ENCODE data around the gene GRM2. TPM values are rescaled to one million over a fixed set of nuclear protein-coding genes. Genes with fewer than 3 reads are reported as not detected.

The GRM2 gene
- total RNA-seq, 2 donors from 2014 or later: 0.16 to 0.19 TPM

- peaks cover 0 to 81% of the 10 kb centered on the region in 2 donors for H3K4me1 ChIP-seq
- peaks cover 13% of the 10 kb centered on the region for H3K36me3 ChIP-seq
- H3K27ac ChIP-seq: peak overlapping the region; percentile 78 to 84
- no peaks in the 10 kb centered on the region for H3K27me3 ChIP-seq
- no peaks in the 10 kb centered on the region for H3K9me3 ChIP-seq
- DNase-seq (ENCODE audit: low spot score): no peak
- no peak overlapping the region for H3K4me3 ChIP-seq
- no peak for TF ChIP-seq CTCF (IDR thresholded peaks at IDR 0.05)
Observed at GRCh38 chr3:51686056-51686455, 20.8 kb upstream of the GRM2 start.

- no peak for TF ChIP-seq CTCF (IDR thresholded peaks at IDR 0.05)
- H3K27me3 ChIP-seq: no peaks in the 10 kb centered on the region
- H3K9me3 ChIP-seq: no peaks in the 10 kb centered on the region
- H3K27ac ChIP-seq: peak overlapping the region; percentile 78 to 84
- peaks cover 13% of the 10 kb centered on the region for H3K36me3 ChIP-seq
- no peak for DNase-seq (ENCODE audit: low spot score)
- peaks cover 0 to 81% of the 10 kb centered on the region in 2 donors for H3K4me1 ChIP-seq
- no peak overlapping the region for H3K4me3 ChIP-seq
Observed at GRCh38 chr3:51686512-51687215, 20.2 kb upstream of the GRM2 start.

DNA sequence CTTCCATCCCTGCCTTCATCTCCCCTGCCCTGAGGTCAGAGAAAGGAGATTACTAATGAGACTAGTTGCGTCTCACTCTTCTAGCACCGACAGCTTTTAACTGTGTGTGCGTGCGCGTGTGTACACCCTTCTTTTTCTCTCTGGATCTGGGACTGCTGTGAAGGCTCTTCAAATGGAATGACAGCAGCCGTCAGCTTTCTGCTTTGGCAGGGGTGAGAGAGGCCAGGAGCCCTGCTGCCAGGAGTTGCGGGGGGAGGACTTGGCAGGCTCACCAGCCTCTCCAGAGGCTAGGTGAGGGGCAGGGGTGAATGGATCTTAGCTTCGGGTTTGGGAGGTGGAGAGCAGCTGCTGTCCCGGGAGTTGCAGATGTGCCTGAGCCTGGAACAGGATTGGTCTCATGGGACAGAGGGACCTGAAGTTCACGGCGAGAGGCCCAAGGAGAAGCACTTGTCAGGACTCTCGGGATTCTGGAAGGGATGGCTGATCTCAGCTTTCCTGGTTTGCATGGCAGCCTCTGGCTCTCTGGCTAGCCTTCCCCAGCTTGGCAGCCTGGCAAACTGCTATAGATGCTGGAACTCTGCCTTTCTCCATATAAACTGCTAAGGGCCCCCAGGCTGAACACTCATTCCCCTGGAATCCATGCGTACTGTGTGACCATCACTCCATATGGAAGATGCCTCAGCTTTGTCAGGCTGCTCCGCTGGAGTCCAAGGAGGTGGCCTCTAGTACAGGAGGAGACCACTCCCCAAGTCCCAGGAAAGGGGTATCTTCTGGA, 19.2 kb upstream of the GRM2 start:
- no peak for TF ChIP-seq CTCF (IDR thresholded peaks at IDR 0.05)
- Histone ChIP-seq H3K4me1 (peaks cover 0 to 72% of the 10 kb centered on the region in 2 donors), H3K27ac (peak overlapping the region; percentile 78 to 84), H3K36me3 (peaks cover 18% of the 10 kb centered on the region), H3K9me3 (no peaks in the 10 kb centered on the region), H3K27me3 (no peaks in the 10 kb centered on the region), H3K4me3 (no peak overlapping the region)
- DNase-seq (ENCODE audit: low spot score): no peak

DNA sequence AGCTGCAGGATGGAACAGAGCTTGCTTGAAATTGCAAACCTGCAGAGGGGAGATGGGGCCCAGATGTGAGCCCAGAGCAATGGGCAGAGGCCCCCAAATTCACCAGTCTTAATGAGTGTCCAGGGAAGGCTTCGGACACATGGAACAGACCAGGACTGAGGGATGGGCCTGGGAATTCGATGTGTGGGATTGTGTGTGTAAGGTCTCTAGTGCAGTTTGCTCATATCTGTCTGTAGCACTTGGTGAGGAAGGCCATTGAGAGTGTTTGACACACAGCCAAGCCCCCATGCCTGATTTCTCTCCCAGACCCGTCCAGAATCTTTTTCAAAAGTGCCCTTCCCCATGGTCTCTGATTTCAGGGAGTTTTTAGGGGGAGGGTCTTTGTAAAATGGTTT, 18.7 kb upstream of the GRM2 start:
- Histone ChIP-seq H3K9me3 (no peaks in the 10 kb centered on the region), H3K27ac (no peak overlapping the region), H3K27me3 (no peaks in the 10 kb centered on the region), H3K4me1 (peaks cover 0 to 66% of the 10 kb centered on the region in 2 donors), H3K36me3 (peaks cover 24% of the 10 kb centered on the region), H3K4me3 (no peak overlapping the region)
- no peak for TF ChIP-seq CTCF (IDR thresholded peaks at IDR 0.05)
- no peak for DNase-seq (ENCODE audit: low spot score)

DNA sequence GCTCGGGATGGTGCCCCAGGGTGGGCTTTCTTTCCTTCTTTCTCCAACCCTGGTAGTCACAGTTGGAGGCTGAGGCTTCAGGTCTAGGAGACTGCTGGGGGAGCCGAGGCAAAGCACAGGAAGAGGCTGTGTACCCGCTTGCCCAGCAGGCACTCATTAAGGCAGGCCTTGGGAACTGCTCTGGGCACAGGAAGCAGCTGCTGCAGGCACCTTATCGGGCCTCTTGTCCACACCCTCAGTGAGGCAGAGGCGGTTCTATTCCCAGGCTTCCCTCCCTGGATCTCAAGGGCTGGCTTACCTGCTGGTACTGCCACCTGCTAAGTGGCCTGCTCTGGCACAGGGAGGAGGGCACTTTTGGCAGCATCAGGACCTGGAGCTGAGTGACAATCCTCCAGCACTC, 15.8 kb upstream of the GRM2 start:
- Histone ChIP-seq H3K27me3 (no peaks in the 10 kb centered on the region), H3K27ac (peak overlapping the region in 1 of 2 donors; percentile 20), H3K4me3 (no peak overlapping the region), H3K9me3 (no peaks in the 10 kb centered on the region), H3K36me3 (peaks cover 15% of the 10 kb centered on the region), H3K4me1 (peaks cover 0 to 38% of the 10 kb centered on the region in 2 donors)
- TF ChIP-seq CTCF (IDR thresholded peaks at IDR 0.05): no peak
- no peak for DNase-seq (ENCODE audit: low spot score)
